Measurements from ENCODE around the gene TSPAN5.
"Not testable (repeated sequence)": the region's sequence is repeated elsewhere in the genome, so short reads cannot be mapped to it uniquely, and the experiment has no call there.

The TSPAN5 gene

DNA sequence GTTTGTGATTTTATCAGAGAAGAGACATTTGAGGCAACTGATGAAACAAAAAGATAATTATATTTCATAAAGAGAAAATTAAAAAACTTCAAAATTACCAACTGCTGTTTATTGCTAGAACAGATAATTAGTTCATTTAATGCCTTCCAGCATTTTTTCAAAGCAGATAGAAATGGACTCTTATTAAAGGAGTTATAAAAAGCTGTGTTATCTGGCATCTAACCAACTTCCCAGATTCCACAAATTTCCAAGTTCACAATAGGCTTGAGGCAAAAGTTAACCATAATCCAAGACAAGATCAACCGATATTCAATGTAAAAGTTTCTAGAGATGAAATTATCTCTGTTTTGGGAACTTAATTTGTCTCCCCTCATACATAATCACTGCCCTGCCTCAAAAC is 152.4 kb downstream of the TSPAN5 start:
- no peak for FAIRE-seq
- no peak for DNase-seq (ENCODE audit: insufficient read length, low spot score)

DNA sequence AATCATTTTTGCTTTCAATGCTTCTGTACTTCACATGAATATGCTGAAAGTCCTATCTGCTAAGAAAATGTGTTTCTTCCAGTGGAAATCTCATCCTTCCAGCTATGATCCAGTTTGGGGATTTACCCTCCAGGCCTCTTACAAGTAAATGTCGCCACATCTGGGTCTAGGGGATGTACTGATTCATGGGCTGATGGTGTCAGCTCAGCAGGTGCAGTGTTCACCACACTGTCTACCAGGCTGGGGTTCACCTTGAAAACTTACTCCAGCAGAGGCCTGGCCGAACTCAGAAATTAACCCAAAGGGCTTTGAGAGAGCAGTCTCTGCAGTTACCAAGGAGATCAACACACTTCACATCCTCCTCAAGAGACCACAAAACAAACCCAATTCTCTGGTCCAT is 154.3 kb downstream of the TSPAN5 start:
- no peak for FAIRE-seq
- no peak for DNase-seq (ENCODE audit: insufficient read length, low spot score)

DNA sequence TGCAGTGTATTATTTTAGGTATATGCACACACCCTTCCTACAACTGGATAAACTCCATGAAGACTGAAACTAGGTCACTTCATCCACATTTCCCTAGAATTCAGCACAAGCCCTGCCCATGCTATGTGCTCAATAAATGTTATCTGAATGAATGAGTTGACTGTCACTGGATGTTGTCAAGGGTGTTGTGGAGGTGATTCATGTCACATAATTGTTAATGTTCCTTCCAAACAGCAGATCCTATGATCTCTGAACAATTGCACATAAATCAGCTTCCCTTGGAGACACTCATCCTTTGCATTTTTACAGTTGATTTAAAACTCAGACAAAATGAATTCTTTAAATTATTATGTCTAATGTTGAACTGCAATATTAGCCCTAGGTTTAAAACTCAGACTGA is 154.7 kb downstream of the TSPAN5 start:
- FAIRE-seq (no peak), DNase-seq (ENCODE audit: insufficient read length, low spot score) (no peak)

DNA sequence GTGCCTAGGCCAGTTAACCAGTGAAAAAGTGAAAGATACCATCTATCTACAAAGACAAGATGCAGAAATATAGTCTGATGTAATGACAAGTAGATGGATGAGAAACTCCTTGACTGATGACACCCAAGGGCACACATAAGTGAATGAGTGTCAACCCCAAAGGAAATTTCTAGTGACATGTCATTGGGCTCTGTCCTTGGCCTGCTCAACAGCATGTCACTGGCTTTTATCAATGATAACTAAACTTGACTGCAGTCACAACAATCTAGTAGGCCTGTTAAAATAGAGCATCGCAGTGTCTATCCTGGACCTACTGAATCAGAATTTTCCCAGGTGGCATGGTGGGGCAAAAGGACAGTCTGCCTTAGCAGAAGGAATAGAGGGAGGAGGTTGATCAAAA is 155.8 kb downstream of the TSPAN5 start:
- no peak for DNase-seq (ENCODE audit: insufficient read length, low spot score)
- FAIRE-seq: no peak

DNA sequence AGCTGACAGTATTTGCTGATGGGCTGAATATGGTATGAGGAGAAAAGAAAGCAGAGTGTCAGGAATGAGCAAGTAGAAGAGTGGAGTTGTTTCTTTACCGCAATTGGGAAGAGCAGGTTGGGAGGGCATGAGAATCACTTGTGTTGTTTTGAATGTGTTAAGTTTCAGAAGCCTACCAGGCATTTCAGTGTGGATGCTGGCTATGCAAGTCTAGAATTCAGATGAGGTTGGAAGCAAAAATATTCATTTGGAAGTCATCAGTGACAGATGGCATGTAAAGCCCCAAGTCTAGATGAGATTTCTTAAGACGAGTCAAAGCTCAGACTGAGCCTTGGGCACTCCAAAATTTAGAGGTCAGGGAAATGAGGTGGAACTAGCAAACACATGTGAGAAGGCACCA is 156.4 kb downstream of the TSPAN5 start:
- no peak for FAIRE-seq
- no peak for DNase-seq (ENCODE audit: insufficient read length, low spot score)

DNA sequence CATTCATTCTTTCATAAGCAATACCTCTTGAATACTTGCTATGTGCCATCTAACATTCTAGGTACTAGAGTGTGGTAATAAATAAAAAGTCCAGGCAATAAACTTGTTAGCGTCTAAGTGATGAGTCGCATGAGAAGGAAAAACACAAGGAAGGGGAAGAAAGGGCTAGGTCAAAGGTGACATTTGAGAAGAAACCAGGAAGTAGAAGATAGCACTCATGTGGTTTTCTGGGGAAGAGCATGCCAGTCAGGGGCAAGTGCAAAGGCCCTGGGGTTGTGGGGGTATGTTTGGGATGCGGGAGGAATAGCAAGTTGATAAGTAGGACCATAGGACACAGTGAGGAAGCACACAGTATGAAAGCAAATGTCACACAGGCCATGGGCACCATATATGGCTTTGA is 157.0 kb downstream of the TSPAN5 start:
- FAIRE-seq (no peak), DNase-seq (ENCODE audit: insufficient read length, low spot score) (no peak)

DNA sequence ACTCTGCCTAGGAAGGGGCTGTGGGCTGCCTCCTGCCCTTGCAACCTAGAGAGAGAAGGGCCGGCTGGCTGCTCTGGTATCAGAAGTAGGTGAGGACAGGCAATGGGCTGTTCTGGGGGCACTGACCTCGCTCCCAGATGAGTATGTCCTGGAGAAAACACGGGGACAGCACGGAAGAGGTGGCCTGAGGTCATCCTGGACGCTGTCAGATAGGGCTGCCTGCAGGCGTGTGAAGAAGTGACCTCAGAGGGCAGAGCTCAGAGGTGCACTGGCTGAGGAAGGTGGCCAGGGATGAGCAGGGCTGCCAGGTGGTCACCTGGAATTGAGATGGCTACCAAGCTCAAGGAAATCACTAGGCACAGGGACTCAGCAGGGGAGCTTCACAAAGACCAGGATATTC is 159.6 kb downstream of the TSPAN5 start:
- FAIRE-seq: no peak
- DNase-seq (ENCODE audit: insufficient read length, low spot score): no peak

DNA sequence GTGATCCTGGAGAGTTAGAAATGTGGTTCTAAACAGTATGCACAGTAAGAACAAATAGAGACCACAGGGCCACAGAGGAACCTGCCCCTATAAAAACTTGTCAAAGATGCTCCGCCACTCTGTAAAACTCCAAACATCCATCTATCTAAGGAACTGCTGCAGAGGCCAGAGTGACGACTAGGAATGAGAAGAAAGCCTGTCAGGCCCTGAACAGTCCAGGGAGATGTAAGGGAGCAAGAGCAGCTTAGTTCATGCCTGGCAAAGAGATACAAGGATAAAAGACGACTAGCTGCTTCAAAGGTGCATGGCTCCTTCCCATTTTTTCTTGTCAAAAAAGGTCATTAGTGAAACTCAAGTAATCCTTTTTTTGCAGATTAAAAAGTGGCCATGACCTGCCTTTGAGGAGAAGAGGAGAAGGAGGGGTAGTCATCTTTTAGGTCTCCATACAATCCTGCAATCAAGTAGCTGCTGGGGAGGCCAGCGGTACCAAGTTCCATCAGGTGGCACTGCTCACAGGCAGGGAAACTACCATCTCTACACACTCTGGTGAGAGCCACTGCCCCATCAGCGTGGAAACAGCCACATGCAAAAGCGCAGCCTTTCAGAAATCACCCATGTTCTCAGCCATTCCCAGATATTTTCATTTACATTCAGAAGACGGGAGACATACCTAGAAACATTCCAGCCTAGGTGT is 162.1 kb downstream of the TSPAN5 start:
- DNase-seq (ENCODE audit: insufficient read length, low spot score) (no peak), FAIRE-seq (no peak)

DNA sequence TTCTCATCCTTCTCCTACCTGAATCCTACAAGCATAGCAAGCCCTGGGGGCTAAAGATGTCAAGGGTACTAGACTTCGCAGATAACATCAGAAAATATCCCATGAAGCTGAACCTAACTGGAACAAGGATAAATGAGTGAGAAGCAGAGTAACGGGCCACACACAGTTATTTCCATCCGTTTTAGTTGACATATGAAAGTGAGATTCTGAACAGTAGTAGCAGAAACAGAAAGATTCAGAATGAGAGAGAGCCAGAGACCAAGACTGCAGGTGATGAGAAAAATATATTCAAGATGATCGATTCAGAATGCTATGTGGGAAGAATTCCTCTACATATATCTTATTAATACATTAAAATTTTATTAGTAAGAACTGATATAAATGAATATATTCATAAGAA is 165.1 kb downstream of the TSPAN5 start:
- no peak for DNase-seq (ENCODE audit: insufficient read length, low spot score)
- no peak for FAIRE-seq

DNA sequence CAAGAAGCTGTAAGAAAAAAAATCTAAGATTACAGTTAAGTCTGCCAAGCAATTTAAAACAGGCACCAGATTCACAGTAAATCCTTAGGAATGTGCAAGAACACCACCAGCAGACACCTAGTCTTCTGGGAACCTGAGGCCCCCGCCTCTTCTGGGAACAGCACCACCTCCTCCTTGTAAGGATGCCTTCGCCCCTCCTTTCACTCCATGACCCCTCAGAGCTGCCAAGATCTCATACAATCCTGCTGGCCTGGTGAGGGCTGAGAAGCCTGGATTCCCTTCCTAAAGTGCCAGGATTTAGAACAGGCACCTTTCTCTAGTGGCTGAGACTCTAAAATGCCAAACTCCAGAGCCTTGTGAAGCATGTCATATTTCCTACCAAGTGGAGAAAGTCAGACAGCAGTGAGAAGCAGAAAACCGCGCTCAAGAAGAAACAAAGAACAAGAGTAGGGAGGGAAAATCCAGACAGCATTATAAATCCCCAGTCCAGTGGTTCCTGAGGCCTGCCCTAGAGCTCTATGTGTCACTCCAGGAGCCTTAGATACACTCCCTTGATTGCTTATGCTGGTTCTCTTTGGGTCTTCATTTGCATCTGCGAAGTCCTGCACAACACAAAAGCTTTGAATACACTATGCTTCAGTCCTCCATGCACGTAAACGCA is 166.4 kb downstream of the TSPAN5 start:
- FAIRE-seq (no peak), DNase-seq (ENCODE audit: insufficient read length, low spot score) (no peak)

DNA sequence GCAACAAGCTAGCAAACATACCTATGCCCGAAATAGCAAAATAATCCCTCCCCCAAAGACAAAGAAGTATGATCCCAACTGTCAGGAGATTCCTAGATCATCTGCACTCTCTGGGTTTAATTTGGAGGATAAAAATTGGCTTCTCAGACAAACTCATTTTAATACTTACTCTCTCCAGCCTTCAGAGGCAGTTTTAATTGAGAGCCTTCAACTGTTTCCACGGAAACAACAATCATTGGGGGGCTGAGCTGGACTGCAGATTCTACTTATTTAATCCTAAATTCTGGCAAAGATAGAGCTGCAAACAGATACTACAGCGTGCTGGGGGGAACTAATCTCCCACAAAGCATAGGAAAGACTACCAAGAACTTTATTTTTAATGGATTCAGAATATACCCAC is 168.2 kb downstream of the TSPAN5 start:
- DNase-seq (ENCODE audit: insufficient read length, low spot score) (no peak), FAIRE-seq (no peak)

DNA sequence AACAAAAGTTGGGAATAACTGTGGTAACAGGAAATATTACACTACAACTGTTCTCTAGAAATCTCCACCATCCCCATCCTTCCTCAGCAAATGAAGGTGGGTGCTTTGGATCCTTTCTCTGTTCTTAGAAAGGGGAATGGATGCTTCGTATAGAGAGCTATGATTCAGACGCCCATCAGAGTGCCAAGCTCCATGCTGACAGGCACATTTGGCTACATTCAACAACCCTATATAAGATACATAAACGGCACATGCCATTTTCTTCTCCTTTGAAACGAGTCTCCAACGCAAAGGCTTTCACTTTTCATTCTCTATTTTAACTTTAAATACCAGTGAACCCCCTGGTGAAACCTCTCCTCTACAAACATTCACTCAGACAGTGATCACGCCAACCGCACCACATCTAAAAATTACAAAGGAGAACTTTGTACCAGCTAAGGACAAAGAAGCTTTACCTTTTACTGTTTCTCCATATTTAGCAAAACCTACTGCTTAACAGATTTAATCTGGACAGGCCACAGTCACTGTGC is 172.5 kb downstream of the TSPAN5 start:
- no peak for FAIRE-seq
- DNase-seq (ENCODE audit: insufficient read length, low spot score): no peak

DNA sequence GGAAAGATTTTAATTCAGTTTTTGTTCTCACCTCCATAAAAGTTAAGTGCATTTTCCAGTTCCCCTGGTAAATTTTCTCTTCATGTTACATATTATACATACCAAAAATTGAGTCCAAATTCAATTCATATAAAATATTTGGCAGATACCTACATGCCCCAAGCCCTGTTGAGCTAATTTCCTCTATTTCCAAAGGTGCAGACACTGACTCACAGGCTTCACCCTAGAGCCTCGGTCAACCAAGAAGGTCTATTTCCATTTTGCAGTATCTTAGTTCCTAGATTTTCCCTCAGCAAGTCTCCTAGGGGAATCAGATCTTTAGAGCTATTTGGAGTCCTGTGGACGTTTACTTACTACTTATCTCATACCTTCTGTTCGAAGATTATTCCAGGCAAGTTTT is 174.4 kb downstream of the TSPAN5 start:
- FAIRE-seq (no peak), DNase-seq (ENCODE audit: insufficient read length, low spot score) (no peak)

DNA sequence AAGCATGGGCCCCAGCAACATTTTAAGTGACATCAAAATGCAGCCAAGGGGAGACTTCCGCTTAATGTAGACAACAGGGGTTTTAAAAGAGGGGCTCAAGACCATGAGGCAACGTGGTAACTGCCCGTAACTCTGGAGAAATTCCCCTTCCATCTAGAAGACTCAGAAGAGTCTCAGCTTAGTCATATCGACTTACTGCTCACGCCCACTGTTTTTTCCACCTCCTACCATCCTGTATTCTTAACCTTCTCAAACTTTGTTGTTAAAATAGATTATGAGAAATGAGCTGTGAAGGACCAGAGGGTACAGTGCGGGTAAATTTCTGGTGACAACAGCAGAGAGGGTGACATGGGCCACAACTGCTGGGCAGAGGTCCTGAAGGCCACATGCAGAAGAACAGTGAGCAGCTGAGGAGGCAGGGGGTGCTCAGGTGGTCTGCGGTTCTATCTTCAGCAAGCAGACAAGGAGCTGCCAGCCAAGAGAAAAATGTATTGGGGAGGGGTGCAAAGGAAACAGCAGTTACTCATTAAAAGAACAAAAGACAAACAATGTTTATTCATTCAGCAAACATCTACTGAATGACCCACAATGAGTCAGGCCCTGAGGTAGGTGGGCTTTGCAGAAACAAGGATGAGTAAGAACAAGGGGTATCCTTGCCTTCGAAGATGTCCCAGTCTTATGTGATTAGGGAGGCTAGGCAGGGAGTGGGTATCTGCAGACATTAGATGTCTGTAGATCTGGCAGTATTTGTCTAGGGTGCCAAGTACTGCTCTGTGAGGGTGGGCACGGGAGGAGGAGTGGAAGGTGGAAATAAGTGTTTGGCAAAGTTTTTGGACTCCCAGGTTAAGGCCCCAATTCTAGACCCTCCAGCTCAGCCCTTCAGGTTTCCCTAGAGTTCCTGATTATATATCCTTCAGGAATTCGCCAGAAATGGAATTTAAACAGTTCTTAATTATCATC is 175.3 kb downstream of the TSPAN5 start:
- DNase-seq (ENCODE audit: insufficient read length, low spot score): no peak
- FAIRE-seq: peak; percentile 93

DNA sequence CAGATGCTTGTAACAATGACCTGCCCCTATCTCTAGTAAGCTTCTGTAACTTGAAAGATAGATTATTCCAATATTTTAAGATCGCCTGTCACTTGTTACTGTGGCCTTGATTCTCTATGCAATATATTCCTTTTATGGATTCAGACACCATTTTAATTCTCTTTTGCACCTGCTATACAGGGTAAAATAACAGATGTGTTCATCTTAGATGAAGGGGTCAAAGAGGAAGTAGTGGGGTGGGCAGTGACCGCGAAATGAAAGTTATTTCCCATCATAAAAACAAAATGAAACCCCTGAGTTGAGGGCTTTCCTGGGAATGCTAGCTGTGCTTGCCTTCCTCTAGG is 175.9 kb downstream of the TSPAN5 start:
- DNase-seq (ENCODE audit: insufficient read length, low spot score): no peak

DNA sequence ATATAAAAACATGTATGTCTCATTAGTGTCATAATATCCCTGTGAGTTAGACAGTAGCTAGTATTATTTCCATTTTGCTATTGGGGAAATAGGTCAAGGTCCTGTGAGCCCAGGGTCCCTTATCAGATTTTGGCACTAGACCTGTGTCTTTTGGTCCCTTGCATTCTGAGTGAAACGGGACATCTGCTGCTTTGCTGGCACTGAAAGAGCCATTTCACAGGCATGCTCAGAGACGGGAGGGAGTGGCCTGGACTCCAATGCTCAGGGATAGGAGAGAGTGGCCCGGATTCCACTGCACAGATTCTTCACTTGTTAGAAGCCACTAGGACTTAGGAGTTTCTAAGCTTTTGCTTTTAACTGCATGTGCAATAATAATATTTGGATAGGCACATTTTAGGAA is 177.2 kb downstream of the TSPAN5 start:
- no peak for DNase-seq (ENCODE audit: insufficient read length, low spot score)
- no peak for FAIRE-seq

More for the DNA sequence above, 175.9 kb downstream of the TSPAN5 start:
- no peak for FAIRE-seq

DNA sequence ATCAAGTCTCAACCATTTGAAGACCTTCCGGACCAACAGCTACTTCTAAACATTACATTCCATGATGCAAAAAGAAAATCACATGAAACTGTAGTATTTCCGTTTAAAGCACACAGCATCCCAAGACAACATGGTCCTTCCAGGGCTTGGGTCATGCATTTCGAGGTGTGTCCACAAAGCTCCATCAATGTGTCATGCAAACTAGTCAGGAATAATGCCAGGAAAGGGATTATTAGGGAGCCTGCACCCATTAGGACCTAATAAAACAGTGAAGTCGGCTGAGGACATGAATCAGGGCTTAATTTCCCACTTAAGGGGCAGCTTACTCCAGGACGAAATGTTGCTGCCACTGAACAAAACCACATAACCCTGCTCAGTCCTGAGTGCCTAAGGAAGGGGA is 177.9 kb downstream of the TSPAN5 start:
- FAIRE-seq: no peak

DNA sequence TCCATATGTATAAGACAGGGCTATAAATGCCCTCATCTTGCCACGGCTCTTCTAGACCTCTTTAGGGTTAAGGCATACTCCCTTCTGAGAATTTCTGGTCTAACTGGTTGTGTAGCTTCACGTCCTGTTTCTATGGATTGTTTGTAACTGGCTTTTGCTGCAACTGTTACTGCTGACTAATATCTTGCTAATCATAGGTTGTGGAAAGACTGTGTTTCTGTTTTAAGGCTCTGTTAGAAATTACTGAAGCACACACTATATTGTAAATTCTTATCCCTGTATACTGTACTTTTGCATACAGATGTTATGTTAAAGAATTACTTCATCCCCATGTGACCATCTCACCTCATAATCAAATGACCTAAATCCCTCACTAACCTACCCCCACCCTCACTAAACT is 178.8 kb downstream of the TSPAN5 start:
- not testable (repeated sequence) for DNase-seq (ENCODE audit: insufficient read length, low spot score); FAIRE-seq

More for the DNA sequence above, 177.9 kb downstream of the TSPAN5 start:
- no peak for DNase-seq (ENCODE audit: insufficient read length, low spot score)

DNA sequence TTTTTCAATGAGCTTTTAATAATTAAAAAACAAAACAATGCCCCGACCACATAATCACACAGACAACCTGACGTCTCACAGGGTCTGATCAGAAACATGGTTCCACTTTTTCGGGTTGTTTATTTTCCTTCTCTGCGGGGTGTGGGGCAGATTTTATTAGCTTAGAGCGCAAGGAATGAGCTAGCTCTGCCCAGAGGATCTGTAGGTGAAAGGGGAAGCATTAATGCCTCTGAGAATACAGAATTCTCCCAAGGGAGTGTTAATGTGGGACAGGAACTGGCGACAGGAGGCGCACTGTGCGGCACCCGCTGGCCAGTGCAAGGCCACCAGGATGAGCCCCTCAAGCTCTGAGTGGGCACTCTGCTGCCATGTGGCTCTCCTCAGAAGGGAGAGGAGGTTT is 181.5 kb downstream of the TSPAN5 start:
- FAIRE-seq (no peak), DNase-seq (ENCODE audit: insufficient read length, low spot score) (no peak)

DNA sequence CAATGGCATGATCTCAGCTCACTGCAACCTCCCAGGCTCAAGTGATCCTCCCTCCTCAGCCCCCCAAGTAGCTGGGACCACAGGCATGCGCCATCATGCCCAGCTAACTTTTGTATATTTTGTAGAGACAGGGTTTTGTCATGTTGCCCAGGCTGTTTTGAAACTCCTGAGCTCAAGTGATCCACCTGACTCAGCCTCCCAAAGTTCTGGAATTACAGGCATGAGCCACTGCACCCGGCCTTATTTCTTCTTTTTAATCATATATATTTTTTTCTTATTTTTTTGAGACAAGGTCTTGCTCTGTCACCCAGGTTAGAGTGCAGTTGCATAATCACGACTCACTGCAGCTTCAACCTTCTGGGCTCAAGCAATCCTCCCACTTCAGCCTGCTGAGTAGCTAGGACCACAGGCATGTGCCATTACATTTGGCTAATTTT is 184.0 kb downstream of the TSPAN5 start:
- no peak for FAIRE-seq
- no peak for DNase-seq (ENCODE audit: insufficient read length, low spot score)

DNA sequence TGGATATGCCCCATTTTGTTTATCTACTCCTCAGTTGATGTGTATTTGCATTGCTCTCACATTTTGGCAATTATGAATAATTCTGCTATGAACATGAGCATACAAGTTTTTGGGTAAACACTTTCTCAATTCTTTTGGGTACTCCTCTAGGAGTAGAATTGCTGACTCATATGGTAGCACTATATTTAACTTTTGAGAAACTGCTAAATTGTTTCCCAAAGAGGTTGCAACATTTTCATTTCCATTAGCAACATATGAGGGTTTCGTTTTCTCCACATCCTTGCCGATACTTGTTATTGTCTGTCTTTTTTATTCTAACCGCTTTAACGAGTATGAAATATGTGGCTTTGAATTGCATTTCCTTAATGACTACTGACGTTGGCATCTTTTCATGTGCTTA is 185.4 kb downstream of the TSPAN5 start:
- DNase-seq (ENCODE audit: insufficient read length, low spot score) (no peak), FAIRE-seq (no peak)
